ENCODE data around the gene GADL1.

GRCh38 chr3:30934208-30934550 is 39.7 kb upstream of the GADL1 start:
- TF ChIP-seq CTCF (IDR thresholded peaks at IDR 0.05; ENCODE audit: low read depth, low read length, poor library complexity, severe bottlenecking) (peak; percentile 55), EZH2phosphoT487 (IDR thresholded peaks at IDR 0.05; ENCODE audit: borderline replicate concordance, low read length) (no peak)

All from DOHH2 (cell line).